Stimulated activated CD4-positive, alpha-beta T cell treated with anti-CD3 and anti-CD28 coated beads, Interleukin-12 subunit alpha, Interleukin-12 subunit beta, amount 100 ng/mL, for 48 hours (primary cell): ENCODE data around the gene BTBD7.

Experiments used
- DNase-seq, 3 donors: peaks; one replicate each; pipeline ENCODE4 v3.0.0-alpha.2; 2020; ENCODE audit warnings: low read depth in 2 of 3, low spot score in 1 of 3

BTBD7 gene

DNA sequence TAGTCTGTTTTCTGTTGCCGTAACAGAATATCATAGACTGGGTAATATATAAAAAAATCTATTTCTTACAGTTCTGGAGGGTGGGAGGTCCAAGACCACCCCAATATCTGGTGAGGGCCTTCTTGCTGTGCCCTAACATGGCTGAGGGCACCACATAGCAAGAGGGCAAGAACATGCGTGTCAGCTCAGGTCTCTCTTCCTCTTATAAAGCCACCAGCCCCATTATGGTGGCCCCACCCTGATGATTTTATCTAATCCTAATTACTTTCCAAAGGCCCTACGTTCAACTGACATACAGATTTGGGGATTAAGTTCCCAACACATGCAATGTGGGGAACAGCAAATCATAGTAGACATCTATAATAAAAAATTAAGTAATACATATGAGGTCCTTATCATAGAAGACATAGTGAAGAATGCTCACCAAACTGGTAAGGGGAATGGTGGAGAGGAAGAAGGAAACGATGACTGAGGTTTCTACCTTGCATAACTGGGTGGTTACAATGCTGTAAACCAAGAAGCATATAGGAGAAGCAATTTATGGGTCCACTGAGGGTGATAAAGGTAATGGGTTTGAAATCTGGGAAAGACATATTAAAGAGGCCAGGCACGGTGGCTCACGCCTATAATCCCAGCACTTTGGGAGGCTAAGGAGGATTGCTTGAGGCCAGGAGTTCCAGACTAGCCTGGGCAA lies 27.0 kb downstream of the BTBD7 start:
- no peak for DNase-seq

DNA sequence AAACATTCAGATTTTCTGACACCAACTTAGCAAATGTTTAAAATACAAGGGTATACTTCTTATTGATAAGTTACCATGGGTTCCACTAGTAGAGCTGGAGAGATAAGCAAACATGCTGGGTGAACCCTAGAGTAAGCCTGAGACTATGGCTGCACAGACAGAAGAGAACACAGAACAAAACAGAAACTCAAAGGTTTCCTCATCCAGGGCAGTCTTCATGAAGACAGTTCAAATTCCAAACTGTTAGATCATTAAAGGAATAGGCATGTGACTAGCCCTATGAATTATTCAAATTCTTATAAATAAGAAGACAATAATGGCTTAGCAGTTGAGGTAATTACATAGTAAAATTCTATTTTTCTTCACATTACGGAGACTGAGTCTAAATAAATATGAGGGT lies 28.1 kb downstream of the BTBD7 start:
- no peak for DNase-seq

DNA sequence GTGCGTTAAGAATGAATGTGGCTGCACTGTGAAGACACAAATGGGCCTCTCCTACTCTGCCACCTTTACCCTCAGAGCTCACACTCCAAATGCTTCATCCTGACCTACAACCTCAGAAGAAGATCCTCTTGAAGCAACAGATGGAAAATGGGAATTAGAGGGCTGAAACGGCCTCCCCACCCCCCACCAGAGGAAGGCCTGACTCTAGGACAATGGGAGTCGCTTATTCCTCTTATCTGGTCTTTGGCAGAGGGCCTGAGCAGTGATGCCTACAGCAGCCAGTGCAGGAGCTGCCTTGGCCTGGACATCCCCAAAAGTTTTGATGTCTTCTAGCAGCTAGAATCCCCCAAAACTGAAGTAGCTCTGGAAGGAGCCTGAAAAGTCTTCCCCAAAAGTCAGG lies 29.2 kb downstream of the BTBD7 start:
- no peak for DNase-seq

DNA sequence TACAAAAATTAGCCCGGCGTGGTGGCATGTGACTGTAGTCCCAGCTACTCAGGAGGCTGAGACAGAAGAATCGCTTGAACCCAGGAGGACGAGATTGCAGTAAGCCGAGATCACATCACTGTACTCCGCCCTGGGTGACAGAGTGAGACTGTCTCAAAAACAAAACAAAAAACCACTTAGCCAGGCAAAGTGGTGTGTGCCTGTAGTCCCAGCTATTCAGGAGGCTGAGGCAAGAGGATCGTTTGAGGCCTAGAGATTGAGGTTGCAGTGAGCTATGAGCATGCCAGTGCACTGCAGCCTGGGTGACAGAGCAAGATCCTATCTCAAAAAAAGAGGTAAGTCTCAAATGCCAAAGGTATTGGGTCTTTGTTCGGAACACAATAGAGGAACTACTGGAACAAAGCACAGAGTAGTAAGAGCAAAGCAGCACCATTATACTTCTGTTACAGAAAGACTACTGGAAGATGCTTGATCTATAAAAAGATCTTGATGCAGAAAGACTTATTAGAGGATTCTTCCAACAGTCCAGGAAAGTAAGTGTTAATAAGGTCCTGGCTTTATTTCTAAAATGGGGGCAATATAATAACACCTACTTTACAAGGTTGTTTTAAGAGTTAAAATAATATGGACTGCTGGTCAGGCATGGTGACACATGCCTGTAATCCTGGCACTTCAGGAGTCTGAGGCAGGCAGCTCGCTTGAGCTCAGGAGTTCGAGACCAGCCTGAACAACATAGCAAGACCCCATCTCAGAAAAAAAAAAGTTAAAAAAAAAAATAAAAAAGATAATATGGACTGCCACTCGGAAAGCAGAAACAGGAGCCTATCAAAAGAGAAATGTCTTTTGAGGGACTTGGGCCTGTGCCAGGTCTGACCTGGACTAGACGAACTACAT lies 29.9 kb downstream of the BTBD7 start:
- no peak for DNase-seq

DNA sequence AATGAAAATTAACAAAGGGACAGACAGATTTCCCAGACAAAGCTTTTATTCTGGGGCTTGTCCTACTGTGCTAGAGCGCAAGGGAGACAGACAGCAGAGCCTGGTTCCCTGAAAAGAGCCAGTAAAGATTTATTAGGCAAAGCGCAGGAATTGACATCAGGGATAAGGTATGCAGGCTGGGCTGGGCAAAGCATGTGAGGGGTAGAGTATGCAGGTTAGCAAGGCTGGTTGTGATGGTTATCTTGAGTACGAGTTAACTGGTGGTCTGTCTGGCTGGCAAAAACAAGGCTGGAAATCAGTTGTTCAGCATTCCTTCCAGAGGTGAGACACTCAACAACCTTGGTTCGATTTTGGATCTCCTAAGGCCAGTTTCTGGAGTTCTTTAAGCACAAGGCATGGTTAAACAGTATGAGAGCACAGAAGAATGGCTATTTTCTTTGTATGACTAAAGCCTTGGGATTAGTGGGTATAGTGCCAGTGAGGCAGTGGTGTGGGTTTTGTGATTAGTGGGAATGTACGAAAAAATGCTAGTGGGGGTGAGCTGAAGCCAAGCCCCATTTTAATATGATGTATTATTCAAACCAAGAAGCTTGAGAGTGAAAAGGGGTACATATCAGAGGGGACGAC lies 30.9 kb downstream of the BTBD7 start:
- DNase-seq, result no peak

DNA sequence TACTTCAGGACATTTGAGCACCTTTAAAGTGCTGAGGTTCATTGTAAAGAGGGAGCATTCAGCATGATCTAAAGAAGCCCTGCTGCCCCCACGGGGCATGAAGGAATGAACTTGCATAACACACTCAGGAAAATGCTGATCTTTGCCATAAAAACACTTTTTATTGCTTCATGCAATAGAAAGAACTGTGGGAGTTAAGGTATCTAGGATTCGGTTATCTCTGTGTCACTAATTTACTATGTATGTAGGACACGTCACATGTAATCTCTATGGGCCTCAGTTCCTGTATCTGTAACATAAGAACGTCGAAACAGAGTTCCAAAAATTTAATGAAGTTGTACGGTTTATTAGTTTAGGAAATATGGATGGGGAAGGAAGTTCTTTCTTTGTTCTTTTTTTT lies 33.0 kb downstream of the BTBD7 start:
- no peak for DNase-seq

DNA sequence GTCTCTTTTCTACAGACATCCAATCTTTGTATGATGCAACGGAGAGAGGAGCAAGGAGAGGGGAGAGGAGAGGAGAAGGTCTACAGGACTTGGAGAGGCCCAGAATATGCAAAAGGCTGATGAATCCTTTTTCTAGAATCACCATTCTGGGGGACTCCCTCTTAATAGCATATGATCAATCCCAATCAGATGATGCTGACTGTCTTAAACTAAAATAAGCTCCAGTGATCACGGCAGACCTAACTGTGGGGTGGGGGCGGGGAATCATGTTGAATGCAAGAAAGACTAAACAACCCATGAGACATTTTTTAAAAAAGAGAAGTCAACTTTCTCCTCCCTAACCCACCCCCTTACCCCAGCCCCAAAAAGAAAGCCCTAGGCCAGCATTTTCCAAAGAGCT lies 33.4 kb downstream of the BTBD7 start:
- no peak for DNase-seq

DNA sequence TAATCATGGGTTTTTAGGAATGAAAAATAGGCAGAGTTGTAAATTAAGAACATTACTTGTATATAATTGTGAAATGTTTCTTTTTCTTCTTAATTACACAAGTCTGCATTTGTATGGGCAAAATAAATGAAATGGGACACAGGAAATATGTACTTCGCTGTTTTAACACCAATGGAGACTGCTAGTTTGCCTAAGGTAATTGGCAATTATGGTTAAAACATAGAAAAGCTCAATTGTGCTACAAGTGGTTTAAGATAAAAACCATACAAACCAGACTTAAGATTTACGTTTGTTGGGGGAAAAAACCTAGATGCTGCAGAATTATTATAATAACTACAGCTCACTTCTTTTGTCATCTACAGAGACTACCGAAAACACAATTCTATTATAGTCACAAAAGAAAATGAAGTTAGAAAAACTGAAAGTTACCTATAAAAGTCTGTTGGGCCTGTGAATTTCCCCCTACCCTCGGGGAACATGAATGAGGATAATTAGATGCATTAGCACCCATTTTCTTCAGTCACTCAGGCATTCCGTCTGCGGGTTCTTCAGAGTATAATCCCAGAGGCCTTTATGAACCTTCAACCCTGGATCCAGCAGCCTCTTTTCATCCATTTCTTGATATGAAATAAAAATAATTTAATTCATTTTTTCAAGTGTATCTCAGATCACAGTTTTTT lies 37.2 kb downstream of the BTBD7 start:
- no peak for DNase-seq

DNA sequence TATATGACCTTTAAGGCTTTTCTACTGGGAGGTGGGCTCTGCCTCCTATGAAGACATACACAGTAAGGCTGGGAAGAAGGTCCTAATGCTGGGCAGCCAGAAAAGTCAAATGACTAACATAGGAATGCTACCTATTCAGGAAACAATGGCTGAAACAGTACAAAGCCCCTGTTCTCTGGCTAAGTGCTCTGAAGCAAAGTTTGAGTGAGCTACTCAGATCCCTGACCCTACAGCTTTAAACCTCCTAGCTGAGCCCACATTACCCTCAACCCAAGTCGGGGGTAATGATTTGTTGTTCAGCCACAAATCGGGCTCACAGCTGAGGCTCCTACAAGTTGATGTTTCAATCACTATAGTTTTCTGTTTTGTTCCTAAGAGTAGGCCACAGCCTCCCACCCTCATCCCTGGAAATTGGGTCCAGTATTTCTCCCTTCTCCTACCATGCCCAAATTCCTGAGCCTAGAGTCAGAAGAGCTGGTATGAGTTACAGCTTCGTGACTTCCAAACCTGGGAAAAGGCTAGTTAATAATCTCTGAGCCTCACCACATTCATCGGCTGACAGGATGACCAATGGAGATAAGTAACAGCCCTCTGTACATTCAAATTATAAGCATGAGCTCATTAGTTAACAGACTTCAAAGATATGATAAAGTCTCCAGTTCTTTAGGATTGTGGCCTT lies 46.5 kb downstream of the BTBD7 start:
- no peak for DNase-seq

DNA sequence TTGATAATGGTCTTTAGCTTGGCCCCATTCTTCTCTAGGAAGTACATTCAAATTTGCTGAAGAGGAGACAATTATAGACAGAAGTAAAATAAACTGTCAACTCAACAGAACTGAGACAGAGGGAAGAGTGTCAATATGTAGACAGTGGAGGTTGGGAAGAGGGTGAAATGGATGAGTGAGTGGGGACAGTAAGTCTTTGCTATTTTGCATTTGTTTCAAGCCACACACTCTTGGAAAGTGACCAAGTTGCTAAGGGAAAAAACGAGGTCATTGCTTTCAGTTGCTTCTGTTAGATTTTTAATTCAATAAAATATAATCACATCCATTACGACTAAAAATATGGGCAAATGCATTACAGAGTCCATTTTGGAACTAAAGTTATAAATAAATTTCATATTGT lies 47.8 kb downstream of the BTBD7 start:
- DNase-seq, result no peak

DNA sequence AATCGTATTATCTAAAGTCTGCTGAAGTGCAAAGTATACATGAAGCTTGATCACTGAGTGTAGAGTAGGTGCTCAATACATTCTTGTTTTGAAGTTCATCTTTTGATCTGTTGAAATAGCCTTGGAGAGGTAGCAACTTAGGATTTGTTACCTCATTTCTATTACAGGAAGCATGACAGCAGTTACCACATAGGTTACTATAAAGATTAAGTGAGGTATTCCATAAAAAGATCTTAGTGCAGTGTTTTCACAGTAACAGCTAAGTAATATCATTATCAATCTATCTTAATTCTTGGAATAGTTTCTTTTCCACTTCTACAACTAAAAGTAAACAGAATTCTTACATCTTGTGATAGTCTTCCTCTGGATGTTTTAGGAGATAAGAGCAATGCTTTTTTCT lies 50.9 kb downstream of the BTBD7 start:
- no peak for DNase-seq

DNA sequence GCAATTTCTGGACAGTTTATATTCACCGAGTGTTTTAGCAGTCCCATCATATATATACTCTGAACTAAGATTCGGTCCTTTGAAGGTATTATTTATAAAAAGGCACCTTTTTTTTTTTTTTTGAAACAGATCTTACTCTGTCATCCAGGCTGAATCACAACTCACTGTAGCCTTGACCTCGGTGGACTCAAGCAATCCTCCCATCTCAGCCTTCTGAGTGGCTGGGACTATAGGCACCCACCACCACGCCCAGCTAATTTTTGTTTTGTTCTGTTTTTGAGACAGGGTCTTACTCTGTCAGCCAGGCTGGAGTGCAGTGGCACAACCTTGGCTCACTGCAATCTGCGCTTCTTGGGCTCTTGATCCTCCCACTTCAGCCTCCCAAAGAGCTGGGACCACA lies 52.1 kb downstream of the BTBD7 start:
- DNase-seq, result no peak

DNA sequence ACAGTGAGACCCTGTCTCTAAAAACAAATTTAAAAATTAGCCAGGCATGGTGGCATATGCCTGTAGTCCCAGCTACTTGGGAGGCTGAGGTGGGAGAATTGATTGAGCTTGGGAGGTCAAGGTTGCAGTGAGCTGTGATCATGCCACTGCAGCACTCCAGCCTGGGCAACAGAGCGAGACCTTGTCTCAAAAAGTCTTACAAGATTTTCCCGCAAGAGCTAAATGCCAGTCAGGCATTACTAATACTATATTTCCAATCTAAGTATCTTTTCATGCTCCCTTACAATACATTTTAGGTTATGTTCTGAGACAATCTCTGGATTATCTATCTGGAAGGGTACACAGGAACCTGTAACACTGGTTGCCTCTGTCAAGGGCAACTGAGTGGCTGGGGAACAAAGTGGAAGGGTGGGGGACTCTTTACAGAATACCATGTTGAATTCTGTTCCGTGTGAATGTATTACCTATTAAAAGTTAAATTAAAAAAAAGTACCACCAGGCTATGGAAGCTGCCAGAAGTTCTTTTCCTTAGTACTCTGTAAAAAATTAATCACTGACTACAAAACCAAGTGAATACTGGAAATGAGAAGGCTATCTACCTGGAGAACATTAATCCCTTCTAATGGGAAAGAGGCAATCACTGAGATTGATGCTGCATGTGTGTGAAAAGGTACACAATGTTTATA lies 56.7 kb downstream of the BTBD7 start:
- DNase-seq, result no peak

DNA sequence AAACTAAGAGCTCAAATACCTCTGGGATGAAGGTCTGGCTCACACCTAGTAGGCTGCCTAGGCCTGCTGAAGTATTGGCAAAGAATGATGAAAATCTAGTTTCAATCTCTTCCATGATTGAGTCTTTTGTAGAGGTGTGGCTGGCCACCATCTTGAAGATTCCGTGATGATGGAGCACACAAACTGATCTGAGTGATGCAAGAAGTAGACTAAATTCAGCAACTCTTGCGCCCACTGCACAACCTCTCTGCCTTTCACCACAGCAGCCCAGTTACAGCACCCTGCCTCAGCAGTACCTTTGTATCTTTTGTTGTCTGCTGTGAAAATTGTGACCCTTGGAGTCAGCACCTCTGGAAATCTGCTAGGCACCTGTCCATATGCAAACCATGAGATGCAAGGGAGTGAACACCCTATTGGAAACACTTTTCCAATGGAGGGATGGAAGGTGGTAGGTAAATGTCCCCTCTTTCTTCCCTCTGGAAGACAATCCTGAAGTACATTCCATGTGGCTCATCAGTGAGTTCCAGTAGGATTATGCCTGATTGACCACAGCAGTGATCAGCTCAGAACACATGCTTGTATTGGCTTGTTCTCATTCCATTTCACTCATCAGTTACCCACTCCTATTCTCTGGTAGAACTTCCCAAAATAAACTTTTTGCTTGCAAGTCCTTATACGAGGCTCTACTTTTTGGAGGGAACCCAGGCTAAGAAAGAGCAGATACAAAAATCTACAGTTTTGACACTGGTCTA lies 58.6 kb downstream of the BTBD7 start:
- no peak for DNase-seq

DNA sequence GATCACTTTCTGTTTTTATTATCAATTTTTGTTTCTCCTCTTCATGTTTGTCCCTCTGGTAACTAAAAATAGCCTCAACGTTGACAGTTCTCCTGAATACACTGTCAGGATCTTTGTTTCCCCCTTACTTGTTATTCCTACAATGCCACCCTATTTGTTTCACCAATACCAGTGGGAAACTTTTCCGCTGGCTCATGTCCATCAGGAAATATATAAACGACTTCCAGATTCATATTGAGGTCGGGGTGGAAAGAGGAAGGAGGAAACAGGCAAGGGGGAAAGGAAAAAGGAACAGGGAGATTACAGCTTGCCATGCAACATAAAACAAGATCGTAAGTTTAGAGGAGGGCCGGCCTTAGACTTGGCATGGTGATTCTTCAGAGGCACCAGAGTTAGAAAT lies 61.7 kb downstream of the BTBD7 start:
- no peak for DNase-seq

DNA sequence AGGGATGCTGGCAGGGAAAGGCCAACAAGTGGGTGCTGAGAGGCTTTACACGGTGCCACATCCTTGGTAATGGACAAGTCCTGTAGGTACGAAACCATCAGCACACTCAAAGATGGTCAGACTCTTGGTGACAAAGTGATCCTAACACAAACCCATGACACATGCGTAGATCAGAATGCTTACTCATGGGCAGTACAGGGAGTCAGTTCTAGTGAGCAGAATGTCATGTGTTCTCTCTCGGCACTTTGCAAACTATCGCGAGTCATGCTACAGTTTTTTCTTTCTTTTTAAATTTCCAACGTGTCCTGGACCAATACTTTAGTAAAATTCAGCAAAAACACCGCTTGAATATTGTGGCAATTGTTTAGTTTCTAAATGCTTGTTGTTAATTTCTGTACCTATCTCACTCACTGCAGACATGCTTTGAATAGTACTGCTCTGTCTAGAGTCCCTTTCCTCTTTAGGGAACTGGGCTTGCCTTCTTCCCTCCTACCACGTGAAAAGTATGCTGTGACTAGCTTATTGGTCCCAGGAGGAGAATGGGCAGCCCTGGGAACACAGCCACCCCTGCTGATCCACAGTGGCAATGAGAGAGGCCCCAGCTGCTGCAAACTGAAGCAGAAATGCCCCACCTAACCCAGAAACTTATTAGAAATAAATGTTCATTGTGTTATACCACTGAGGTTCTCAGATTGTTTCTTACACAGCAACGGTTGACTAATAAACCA lies 63.3 kb downstream of the BTBD7 start:
- DNase-seq, result no peak

DNA sequence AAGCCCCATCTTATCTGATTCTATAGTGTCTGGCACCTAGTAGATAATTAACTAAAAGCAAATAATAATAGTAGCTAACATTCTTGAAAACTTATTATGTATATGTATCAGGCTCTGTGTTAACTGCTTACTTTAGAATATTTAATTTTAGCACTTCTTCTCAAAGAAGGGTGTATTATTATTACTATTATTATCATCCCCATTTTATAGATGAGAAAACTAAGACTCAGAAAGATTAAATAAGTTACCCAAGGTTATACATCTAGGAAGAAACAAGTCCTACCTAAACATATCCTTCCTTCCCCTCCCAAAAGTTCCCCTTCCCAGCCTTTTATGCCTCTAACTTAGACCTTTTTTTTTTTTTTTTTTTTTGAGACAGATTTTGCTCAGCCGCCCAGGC lies 64.4 kb downstream of the BTBD7 start:
- no peak for DNase-seq

DNA sequence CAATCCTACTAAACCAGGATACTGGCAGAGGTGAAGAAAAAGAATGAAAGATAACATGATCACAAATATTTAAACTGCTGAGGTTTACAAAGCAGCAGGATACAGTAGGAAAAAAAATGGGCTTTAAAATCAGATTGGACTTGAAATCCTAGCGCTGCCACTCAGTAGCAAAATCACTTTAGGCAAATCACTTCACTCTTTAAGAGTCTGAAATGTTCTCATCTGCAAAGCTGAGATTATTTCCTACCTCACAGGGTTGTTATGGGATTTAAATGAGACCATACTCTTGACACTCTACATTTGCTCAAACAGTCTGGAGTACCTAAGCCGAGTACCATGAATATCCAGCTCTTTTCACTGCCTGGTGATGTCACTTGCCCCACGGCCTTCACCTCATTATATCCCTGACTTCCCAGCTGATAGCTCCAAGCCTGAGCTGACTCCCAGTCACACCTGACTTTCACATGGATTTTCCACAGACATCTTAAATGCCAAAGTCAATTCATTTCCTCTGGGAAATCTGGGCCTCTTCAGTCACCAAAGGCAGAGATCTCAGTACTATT lies 65.6 kb downstream of the BTBD7 start:
- DNase-seq, result no peak

DNA sequence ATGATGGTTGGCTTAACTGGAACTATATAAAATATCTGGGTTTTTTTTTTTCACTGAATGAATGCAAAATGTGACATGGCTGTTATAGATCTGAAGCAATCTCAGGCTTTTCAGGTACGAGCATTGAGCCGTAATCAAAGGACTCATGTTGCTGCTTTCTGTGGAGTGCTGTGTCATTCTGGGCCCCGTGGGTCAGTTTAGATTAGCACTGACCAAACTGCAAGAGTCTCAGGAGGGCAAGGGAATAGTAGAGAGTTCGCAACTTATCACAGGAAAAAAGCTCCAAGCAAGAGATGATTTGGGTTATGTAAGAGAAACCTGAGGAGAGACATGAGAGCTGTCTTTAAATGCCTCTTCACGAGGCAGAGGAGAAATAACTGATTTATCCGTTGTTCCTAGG lies 66.7 kb downstream of the BTBD7 start:
- no peak for DNase-seq
